HFFc6 (cell line): ENCODE data around the gene SLN. TPM values are rescaled to one million over a fixed set of nuclear protein-coding genes. Genes with fewer than 3 reads are reported as not detected.

Experiments used
- DNase-seq: peaks from one replicate; pipeline ENCODE4 v3.0.0-alpha.2; 2018
- H3K27ac Mint-ChIP-seq: 2 replicates; pipeline ENCODE4 v1.8.0; 2020; ENCODE audit warnings: mild to moderate bottlenecking, mixed read lengths
- H3K27me3 Mint-ChIP-seq: 2 replicates; pipeline ENCODE4 v1.8.0; 2021; ENCODE audit warnings: mild to moderate bottlenecking, moderate library complexity, mixed read lengths; ENCODE audit not compliant: insufficient read depth
- H3K36me3 Mint-ChIP-seq: 2 replicates; pipeline ENCODE4 v1.8.0; 2021; ENCODE audit warnings: low read depth, mixed read lengths
- H3K4me1 Mint-ChIP-seq: 2 replicates; pipeline ENCODE4 v1.8.0; 2020; ENCODE audit warnings: low read depth, mixed read lengths
- H3K4me3 Mint-ChIP-seq: 2 replicates; pipeline ENCODE4 v1.8.0; 2020; ENCODE audit warnings: mild to moderate bottlenecking, moderate library complexity, mixed read lengths
- H3K9me3 Mint-ChIP-seq: 2 replicates; pipeline ENCODE4 v1.8.0; 2020; ENCODE audit warnings: mild to moderate bottlenecking, mixed read lengths
- total RNA-seq, 6 experiments: library from RNA; stranded (reverse); fragmentation: NEBNext Ultra II Directional; extraction: Animal tissue kit (Norgen Biotek cat#: 25700); gene quantifications; 2 replicates in 1 of 6; 3 replicates in 5 of 6; pipeline ENCODE4 v1.2.3, GENCODE V29; 2021
- TF ChIP-seq, protein P1 (sequence below): fragments of 200-600 bp; sonication (generic); IDR thresholded peaks from 2 replicates; pipeline ENCODE4 v1.5.0; 2021; ENCODE audit warnings: antibody characterized with exemption, mild to moderate bottlenecking

The SLN gene
- total RNA-seq, 6 experiments from 2014 or later: not detected

DNA sequence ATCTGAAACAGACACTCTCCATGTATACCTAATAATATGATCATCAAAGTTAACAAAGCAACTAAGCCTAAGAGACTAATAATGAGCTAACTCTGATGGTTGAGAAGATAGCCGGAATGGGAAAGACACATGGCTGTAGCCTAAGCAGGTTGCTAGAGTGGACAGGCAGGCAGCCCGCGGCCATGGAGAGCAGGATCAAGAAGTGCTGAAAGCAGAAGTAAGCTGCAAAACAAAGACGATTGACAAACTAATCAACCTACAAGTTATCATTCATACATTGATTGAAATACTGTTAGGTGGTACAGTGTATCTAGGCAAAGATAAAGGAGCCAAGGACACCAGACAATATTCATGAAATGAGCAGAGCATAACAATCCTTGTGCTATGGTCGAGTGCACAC lies 29.3 kb downstream of the SLN start:
- no peaks in the 10 kb centered on the region for H3K36me3 Mint-ChIP-seq
- H3K4me3 Mint-ChIP-seq: no peak overlapping the region
- H3K4me1 Mint-ChIP-seq: no peaks in the 10 kb centered on the region
- TF ChIP-seq, protein P1, sequence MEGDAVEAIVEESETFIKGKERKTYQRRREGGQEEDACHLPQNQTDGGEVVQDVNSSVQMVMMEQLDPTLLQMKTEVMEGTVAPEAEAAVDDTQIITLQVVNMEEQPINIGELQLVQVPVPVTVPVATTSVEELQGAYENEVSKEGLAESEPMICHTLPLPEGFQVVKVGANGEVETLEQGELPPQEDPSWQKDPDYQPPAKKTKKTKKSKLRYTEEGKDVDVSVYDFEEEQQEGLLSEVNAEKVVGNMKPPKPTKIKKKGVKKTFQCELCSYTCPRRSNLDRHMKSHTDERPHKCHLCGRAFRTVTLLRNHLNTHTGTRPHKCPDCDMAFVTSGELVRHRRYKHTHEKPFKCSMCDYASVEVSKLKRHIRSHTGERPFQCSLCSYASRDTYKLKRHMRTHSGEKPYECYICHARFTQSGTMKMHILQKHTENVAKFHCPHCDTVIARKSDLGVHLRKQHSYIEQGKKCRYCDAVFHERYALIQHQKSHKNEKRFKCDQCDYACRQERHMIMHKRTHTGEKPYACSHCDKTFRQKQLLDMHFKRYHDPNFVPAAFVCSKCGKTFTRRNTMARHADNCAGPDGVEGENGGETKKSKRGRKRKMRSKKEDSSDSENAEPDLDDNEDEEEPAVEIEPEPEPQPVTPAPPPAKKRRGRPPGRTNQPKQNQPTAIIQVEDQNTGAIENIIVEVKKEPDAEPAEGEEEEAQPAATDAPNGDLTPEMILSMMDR: no peak
- DNase-seq: no peak
- H3K9me3 Mint-ChIP-seq: no peaks in the 10 kb centered on the region
- H3K27ac Mint-ChIP-seq: no peak overlapping the region
- peaks cover 13% of the 10 kb centered on the region for H3K27me3 Mint-ChIP-seq

DNA sequence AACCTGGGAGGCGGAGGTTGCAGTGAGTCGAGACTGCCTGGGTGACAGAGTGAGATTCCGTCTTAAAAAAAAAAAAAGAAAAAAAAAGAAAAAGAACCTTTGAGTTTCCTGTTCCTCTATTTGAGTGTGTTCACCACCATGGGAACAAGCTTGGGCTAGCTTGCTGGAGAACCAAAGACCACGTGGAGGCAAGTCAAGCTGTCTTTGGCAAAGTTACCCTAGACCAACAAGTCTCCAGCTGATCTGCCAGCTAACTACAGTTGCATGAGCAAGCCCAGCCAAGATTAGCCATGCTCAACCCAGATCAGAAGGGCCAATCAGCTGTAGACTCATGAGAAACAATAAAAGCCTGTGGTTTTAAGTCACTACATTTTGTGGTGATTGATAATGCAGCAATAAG lies 29.7 kb downstream of the SLN start:
- Mint-ChIP-seq H3K27ac (no peak overlapping the region), H3K27me3 (peaks cover 13% of the 10 kb centered on the region), H3K4me1 (no peaks in the 10 kb centered on the region), H3K9me3 (no peaks in the 10 kb centered on the region), H3K4me3 (no peak overlapping the region), H3K36me3 (no peaks in the 10 kb centered on the region)
- DNase-seq: no peak
- TF ChIP-seq, protein P1: no peak

DNA sequence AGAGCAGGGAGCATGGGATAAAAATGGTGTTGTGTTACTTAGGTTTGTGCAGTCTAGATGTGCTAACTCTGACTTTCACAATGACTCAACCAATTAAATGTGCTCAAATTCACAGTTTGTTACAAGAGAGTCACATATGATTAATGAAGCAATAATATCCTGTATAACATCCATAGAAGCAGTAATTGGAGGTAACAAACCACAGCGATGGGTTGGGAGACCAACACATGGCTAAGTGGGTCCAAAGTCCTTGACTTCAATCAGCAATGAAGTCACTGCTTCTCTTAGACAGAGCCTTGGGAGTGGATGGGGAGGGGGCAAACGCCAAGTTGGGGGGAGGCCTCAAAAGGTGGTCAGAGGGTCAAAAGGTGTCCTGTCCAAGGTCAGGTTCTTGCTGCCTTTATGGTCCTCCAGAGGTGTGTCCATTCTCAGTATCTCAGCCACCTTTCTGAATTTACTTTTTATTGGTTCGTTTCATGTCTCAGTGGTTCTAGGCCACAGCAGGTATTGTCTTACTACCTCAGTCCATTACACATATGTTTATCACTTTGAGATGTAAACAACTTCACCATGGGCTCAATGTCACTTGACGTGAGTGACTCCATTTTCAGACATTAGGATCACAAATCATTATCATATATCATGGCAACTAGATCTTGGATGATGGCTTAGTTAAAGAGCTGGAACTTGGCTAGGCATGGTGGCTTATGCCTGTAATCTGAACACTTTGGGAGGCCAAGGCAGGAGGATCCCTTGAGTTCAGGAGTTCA lies 32.4 kb downstream of the SLN start:
- no peak overlapping the region for H3K27ac Mint-ChIP-seq
- H3K4me3 Mint-ChIP-seq: no peak overlapping the region
- H3K9me3 Mint-ChIP-seq: no peaks in the 10 kb centered on the region
- no peaks in the 10 kb centered on the region for H3K4me1 Mint-ChIP-seq
- H3K36me3 Mint-ChIP-seq: no peaks in the 10 kb centered on the region
- H3K27me3 Mint-ChIP-seq: peaks cover 15% of the 10 kb centered on the region
- DNase-seq: no peak
- TF ChIP-seq, protein P1: no peak

DNA sequence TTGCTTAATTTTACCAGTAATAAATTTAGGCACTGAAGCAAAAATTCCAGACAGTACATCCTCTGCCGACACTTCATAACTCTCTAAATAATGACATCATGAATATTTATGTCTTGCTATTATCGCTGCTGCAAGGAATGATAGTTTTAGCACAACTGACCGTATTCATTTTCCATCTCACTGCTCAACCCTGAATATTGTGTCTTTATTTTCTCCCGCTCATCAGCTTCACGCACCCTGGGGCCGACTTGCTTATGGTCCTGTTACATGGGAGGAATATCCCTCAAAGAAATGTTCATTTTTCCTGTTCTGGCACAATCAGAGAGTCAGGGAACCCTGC lies 33.3 kb downstream of the SLN start:
- no peak overlapping the region for H3K4me3 Mint-ChIP-seq
- no peak overlapping the region for H3K27ac Mint-ChIP-seq
- H3K9me3 Mint-ChIP-seq: no peaks in the 10 kb centered on the region
- TF ChIP-seq, protein P1: no peak
- H3K36me3 Mint-ChIP-seq: no peaks in the 10 kb centered on the region
- DNase-seq: no peak
- no peaks in the 10 kb centered on the region for H3K4me1 Mint-ChIP-seq
- H3K27me3 Mint-ChIP-seq: peaks cover 15% of the 10 kb centered on the region

DNA sequence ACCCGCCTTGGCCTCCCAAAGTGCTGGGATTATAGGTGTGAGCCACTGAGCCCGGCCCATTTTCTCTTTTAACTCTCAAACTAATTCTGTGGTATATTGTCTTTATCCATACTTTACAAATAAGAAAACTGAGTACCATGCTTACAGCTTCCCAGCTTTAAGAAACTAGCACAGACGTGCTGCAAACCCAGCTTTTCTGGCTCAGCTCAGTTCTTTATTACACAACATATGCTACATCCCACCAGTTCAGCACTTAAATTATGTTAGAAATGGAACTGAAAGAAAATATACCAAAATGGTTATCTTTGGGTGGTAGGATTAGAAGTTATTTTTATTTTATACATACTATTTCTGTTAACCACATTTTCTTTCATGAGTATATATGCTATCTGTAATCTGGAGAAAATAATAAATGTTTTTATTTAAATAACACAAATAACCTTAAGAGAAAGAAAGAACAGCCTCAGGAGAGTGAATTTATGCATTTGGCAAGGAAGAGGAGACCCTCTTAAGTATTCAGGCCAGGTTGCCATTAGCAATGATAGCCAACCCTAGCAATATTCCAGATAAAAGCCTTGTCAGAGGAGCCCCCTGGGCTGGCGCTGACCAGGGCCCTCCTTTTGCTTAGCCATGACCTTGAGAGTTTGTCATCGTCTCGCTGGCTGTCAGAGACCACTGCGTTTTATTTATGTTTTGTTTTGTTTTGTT lies 33.8 kb downstream of the SLN start:
- DNase-seq: no peak
- TF ChIP-seq, protein P1: no peak
- Mint-ChIP-seq H3K4me3 (no peak overlapping the region), H3K36me3 (no peaks in the 10 kb centered on the region), H3K27me3 (peaks cover 15% of the 10 kb centered on the region), H3K27ac (no peak overlapping the region), H3K4me1 (no peaks in the 10 kb centered on the region), H3K9me3 (no peaks in the 10 kb centered on the region)
